Activated naive CD8-positive, alpha-beta T cell treated with anti-CD3 and anti-CD28 coated beads for 36 hours (primary cell): ENCODE results near the gene USP17L18. TPM values are rescaled to one million over a fixed set of nuclear protein-coding genes. Genes with fewer than 3 reads are reported as not detected.

Experiments used
- total RNA-seq, 2 experiments: library from RNA; stranded (reverse); gene quantifications; one replicate each; pipeline ENCODE4 v1.2.3, GENCODE V29; 2021

USP17L18 gene
- total RNA-seq, 2 experiments from 2014 or later, result not detected

Other genes starting within 250 kb of the USP17L18 start
- gene FAM90A26, start 78.2 kb upstream of the USP17L18 start, total RNA-seq, result not detected
- not detected for gene USP17L10, start 38.0 kb upstream of the USP17L18 start, total RNA-seq
- not detected for gene USP17L11, start 33.2 kb upstream of the USP17L18 start, total RNA-seq
- not detected for gene USP17L12, start 28.5 kb upstream of the USP17L18 start, total RNA-seq
- gene USP17L13, start 23.7 kb upstream of the USP17L18 start, total RNA-seq, result not detected
- gene USP17L15, start 14.2 kb upstream of the USP17L18 start, total RNA-seq, result not detected
- not detected for gene USP17L17, start 4.8 kb upstream of the USP17L18 start, total RNA-seq
- gene USP17L19, start 4.7 kb downstream of the USP17L18 start, total RNA-seq, result not detected
- not detected for gene USP17L20, start 9.5 kb downstream of the USP17L18 start, total RNA-seq
- not detected for gene USP17L21, start 14.2 kb downstream of the USP17L18 start, total RNA-seq
- gene USP17L22, start 19.0 kb downstream of the USP17L18 start, total RNA-seq, result not detected
- gene USP17L24, start 76.5 kb downstream of the USP17L18 start, total RNA-seq, result not detected
- not detected for gene USP17L25, start 81.3 kb downstream of the USP17L18 start, total RNA-seq
- not detected for gene USP17L26, start 86.0 kb downstream of the USP17L18 start, total RNA-seq
- not detected for gene USP17L5, start 90.8 kb downstream of the USP17L18 start, total RNA-seq
- not detected for gene USP17L27, start 95.5 kb downstream of the USP17L18 start, total RNA-seq
- not detected for gene USP17L28, start 100.3 kb downstream of the USP17L18 start, total RNA-seq
- not detected for gene USP17L29, start 105.0 kb downstream of the USP17L18 start, total RNA-seq
- gene USP17L30, start 114.5 kb downstream of the USP17L18 start, total RNA-seq, result not detected
- gene DEFB131A, start 195.8 kb downstream of the USP17L18 start, total RNA-seq, result not detected